MM.1S (cell line): ENCODE results near the gene C15orf39.

Experiments used
- DNase-seq: peaks from one replicate; pipeline ENCODE4 v3.0.0-alpha.2; 2015
- H2AFZ ChIP-seq: fragments of 300-600 bp; sonication (generic); 2 replicates; pipeline ENCODE4 v1.6.0; 2016; ENCODE audit warnings: antibody characterized with exemption, low read length
- H3F3A ChIP-seq: fragments of 300-600 bp; sonication (generic); 2 replicates; pipeline ENCODE4 v1.6.1; 2016; ENCODE audit warnings: mild to moderate bottlenecking, antibody characterized with exemption, low read length, moderate library complexity, mixed read lengths; ENCODE audit not compliant: insufficient read depth
- H3K27ac ChIP-seq: fragments of 300-600 bp; sonication (generic); 2 replicates; pipeline ENCODE4 v1.5.1; 2016; ENCODE audit warnings: mild to moderate bottlenecking, low read length
- H3K27me3 ChIP-seq: fragments of 300-600 bp; sonication (generic); replicated peaks from 2 replicates; pipeline ENCODE4 v1.6.0; 2016; ENCODE audit warnings: low read length; ENCODE audit not compliant: insufficient read depth
- H3K36me3 ChIP-seq: fragments of 300-600 bp; sonication (generic); replicated peaks from 2 replicates; pipeline ENCODE4 v1.6.1; 2016; ENCODE audit warnings: mild to moderate bottlenecking, low read length, mixed read lengths; ENCODE audit not compliant: insufficient read depth
- H3K4me1 ChIP-seq: fragments of 300-600 bp; sonication (generic); 2 replicates; pipeline ENCODE4 v1.6.1; 2016; ENCODE audit warnings: low read length, mixed read lengths
- H3K4me2 ChIP-seq: fragments of 300-600 bp; sonication (generic); 2 replicates; pipeline ENCODE4 v1.6.0; 2016; ENCODE audit warnings: low read depth, low read length
- H3K4me3 ChIP-seq: fragments of 300-600 bp; sonication (generic); 2 replicates; pipeline ENCODE4 v1.5.1; 2016; ENCODE audit warnings: low read length, mixed read lengths
- H3K79me2 ChIP-seq: fragments of 300-600 bp; sonication (generic); 2 replicates; pipeline ENCODE4 v1.6.1; 2016; ENCODE audit warnings: mixed run types, low read length, mixed read lengths
- H3K9ac ChIP-seq: fragments of 300-600 bp; sonication (generic); 2 replicates; pipeline ENCODE4 v1.6.1; 2016; ENCODE audit warnings: low read length, mixed read lengths
- H3K9me2 ChIP-seq: fragments of 300-600 bp; sonication (generic); replicated peaks from 2 replicates; pipeline ENCODE4 v1.6.1; 2016; ENCODE audit warnings: mild to moderate bottlenecking, low read length, mixed read lengths; ENCODE audit not compliant: insufficient read depth
- H3K9me3 ChIP-seq: fragments of 300-600 bp; sonication (generic); replicated peaks from 2 replicates; pipeline ENCODE4 v1.6.1; 2016; ENCODE audit warnings: mild to moderate bottlenecking, low read length, mixed read lengths; ENCODE audit not compliant: insufficient read depth
- H4K20me1 ChIP-seq: fragments of 300-600 bp; sonication (generic); 2 replicates; pipeline ENCODE4 v1.6.1; 2016; ENCODE audit warnings: mild to moderate bottlenecking, low read length, moderate library complexity, mixed read lengths; ENCODE audit not compliant: insufficient read depth
- EZH2 ChIP-seq: fragments of 300-600 bp; sonication (generic); optimal IDR thresholded peaks from 2 replicates; pipeline ENCODE3; 2017; ENCODE audit warnings: low read depth, mild to moderate bottlenecking, antibody characterized with exemption, low read length, mixed read lengths
- EZH2phosphoT487 ChIP-seq: fragments of 300-600 bp; sonication (generic); IDR thresholded peaks from 2 replicates; pipeline ENCODE4 v1.6.1; 2018; ENCODE audit warnings: antibody characterized with exemption, low read length
- TF ChIP-seq, protein P1 (sequence below): fragments of 300-600 bp; sonication (generic); IDR thresholded peaks from 2 replicates; pipeline ENCODE4 v1.5.1; 2016; ENCODE audit warnings: antibody characterized with exemption, low read length, mixed read lengths

The C15orf39 gene

DNA sequence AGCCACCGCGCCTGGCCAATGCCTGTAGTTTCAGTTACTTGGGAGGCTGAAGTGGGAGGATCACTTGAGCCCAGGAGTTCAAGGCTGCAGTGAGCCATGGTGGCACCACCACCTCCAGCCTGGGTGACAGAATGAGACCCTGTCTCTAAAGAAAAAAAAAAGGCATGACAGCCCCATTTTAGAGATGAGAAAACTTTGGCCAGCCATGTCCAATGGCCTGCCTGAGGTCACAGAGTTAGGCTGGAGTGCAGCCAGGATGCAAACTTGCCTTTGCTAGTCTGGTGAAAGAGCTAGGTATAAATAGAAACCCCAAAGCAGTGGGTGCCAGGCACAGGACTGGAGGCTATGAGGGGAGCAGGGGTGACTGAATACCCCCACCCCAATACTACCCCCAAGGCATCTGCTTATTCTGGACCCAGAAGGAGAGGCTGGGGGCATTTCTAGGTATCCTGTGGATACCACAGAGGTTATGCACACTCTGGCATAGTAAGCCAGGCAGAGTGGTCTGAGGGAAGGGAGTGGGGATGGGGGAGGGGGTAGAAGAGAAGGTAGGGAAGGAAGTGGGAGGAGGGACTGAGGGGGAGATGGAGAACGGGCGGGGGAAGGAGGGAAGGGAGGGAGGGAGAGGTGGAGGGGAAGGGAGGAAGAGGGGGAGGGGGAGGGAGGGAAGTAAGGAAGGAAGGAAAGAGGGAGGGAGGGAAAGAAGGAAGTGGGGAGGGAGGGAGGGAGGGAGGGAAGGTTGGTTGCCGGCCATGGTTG lies 16.2 kb upstream of the C15orf39 start:
- no peaks in the 10 kb centered on the region for H3K4me1 ChIP-seq
- no peak overlapping the region for H3K27ac ChIP-seq
- H3K79me2 ChIP-seq, result no peaks in the 10 kb centered on the region
- H3K9ac ChIP-seq, result no peak overlapping the region
- TF ChIP-seq EZH2phosphoT487, result no peak
- TF ChIP-seq, protein P1, sequence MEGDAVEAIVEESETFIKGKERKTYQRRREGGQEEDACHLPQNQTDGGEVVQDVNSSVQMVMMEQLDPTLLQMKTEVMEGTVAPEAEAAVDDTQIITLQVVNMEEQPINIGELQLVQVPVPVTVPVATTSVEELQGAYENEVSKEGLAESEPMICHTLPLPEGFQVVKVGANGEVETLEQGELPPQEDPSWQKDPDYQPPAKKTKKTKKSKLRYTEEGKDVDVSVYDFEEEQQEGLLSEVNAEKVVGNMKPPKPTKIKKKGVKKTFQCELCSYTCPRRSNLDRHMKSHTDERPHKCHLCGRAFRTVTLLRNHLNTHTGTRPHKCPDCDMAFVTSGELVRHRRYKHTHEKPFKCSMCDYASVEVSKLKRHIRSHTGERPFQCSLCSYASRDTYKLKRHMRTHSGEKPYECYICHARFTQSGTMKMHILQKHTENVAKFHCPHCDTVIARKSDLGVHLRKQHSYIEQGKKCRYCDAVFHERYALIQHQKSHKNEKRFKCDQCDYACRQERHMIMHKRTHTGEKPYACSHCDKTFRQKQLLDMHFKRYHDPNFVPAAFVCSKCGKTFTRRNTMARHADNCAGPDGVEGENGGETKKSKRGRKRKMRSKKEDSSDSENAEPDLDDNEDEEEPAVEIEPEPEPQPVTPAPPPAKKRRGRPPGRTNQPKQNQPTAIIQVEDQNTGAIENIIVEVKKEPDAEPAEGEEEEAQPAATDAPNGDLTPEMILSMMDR, result no peak
- no peak for TF ChIP-seq EZH2
- no peaks in the 10 kb centered on the region for H3K27me3 ChIP-seq
- no peak for DNase-seq
- no peak overlapping the region for H3K4me3 ChIP-seq
- H2AFZ ChIP-seq, result no peak overlapping the region
- no peak overlapping the region for H3K4me2 ChIP-seq
- no peaks in the 10 kb centered on the region for H3F3A ChIP-seq
- H3K9me3 ChIP-seq, result no peaks in the 10 kb centered on the region
- H3K9me2 ChIP-seq, result no peaks in the 10 kb centered on the region
- no peaks in the 10 kb centered on the region for H3K36me3 ChIP-seq
- H4K20me1 ChIP-seq, result no peaks in the 10 kb centered on the region

DNA sequence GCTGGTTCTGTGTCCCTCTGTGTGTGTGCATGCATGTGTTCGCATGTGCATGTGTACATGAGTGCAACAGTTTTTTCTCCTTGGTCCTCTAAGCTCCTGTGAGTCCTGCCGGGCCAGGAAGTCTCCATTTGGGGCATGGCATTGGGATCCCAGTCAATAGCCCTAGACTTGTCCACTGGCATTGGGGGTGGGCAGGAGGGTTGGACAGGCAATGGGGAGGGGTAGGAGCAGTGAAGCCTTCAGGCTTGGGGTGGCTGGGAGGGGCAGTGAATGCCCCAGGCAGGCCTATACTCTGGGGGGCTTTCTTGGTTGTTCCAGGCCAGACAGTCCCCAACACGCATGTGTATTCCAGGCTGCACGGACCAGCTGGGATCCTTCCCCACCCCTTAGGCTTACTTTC lies 15.6 kb upstream of the C15orf39 start:
- H3K9ac ChIP-seq, result no peak overlapping the region
- no peak overlapping the region for H3K27ac ChIP-seq
- no peaks in the 10 kb centered on the region for H3K27me3 ChIP-seq
- H3K4me2 ChIP-seq, result no peak overlapping the region
- no peaks in the 10 kb centered on the region for H3F3A ChIP-seq
- no peaks in the 10 kb centered on the region for H3K79me2 ChIP-seq
- H3K4me1 ChIP-seq, result no peaks in the 10 kb centered on the region
- H4K20me1 ChIP-seq, result no peaks in the 10 kb centered on the region
- no peak for DNase-seq
- no peak overlapping the region for H3K4me3 ChIP-seq
- no peaks in the 10 kb centered on the region for H3K9me2 ChIP-seq
- no peaks in the 10 kb centered on the region for H3K9me3 ChIP-seq
- H3K36me3 ChIP-seq, result no peaks in the 10 kb centered on the region
- H2AFZ ChIP-seq, result no peak overlapping the region
- TF ChIP-seq, protein P1, result no peak

DNA sequence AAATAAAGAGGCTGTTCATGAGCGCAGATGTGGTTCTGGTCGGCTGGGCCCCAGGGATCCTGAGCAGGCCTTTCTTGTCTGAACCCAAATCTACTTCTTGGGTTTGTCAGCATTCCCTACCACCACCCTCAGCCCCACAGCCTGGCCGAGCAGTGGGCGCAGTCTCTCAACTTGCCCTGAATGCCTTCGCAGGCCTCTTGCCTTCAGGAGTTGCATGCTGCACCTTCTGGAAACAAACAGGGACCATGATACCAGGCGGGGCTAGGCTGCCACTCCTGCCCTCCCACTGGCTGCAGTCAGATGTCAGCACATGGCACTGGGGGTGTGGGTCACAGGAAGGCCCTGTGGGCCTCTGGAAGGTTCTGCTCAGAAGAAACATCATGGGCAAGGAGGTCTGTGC lies 13.2 kb upstream of the C15orf39 start:
- Histone ChIP-seq H3K27ac (no peak overlapping the region), H2AFZ (no peak overlapping the region), H3K27me3 (no peaks in the 10 kb centered on the region), H4K20me1 (no peaks in the 10 kb centered on the region), H3K4me3 (no peak overlapping the region), H3K36me3 (no peaks in the 10 kb centered on the region), H3F3A (no peaks in the 10 kb centered on the region), H3K9me2 (no peaks in the 10 kb centered on the region), H3K9me3 (no peaks in the 10 kb centered on the region), H3K9ac (no peak overlapping the region), H3K4me2 (no peak overlapping the region), H3K4me1 (no peaks in the 10 kb centered on the region), H3K79me2 (no peaks in the 10 kb centered on the region)
- TF ChIP-seq EZH2, result no peak
- no peak for TF ChIP-seq EZH2phosphoT487
- TF ChIP-seq, protein P1, result no peak
- no peak for DNase-seq
